PC-3 (cell line): ENCODE results near the gene GLRX5. TPM values are rescaled to one million over a fixed set of nuclear protein-coding genes. Genes with fewer than 3 reads are reported as not detected.

ENCODE experiments used
- ATAC-seq: fragments of 200-7000 bp; cut with Tn5 transposase; 2 replicates; pipeline ENCODE4 v1.9.1; 2020; ENCODE audit warnings: mild to moderate bottlenecking, moderate library complexity
- BruUV-seq: library from RNA; stranded (reverse); fragments of 400-500 nt; replicated peaks from 2 replicates; lab custom pipeline; 2021; lab: Mats Ljungman, UMichigan
- CTCF ChIA-PET: fragments of 300-600 bp; sonication (Branson Sonifier 250); formaldehyde crosslinking; loops from one replicate; lab custom pipeline; 2022; ENCODE audit warnings: antibody characterized with exemption; lab: Charles Lee
- POLR2A ChIA-PET: fragments of 300-600 bp; sonication (Branson Sonifier 250); formaldehyde crosslinking; loops from one replicate; lab custom pipeline; 2022; ENCODE audit warnings: antibody characterized with exemption; ENCODE audit not compliant: unreplicated experiment; lab: Charles Lee
- DNase-seq: peaks from one replicate; pipeline ENCODE4 v3.0.0-alpha.2; 2015
- H2AFZ ChIP-seq: fragments of 300-600 bp; sonication (generic); 2 replicates; pipeline ENCODE4 v1.6.0; 2016; ENCODE audit warnings: antibody characterized with exemption, low read length
- H3F3A ChIP-seq: fragments of 300-600 bp; sonication (generic); one replicate; pipeline ENCODE4 v1.6.0; 2017; ENCODE audit warnings: antibody characterized with exemption, low read length, control low read depth, mild to moderate bottlenecking; ENCODE audit not compliant: unreplicated experiment
- H3K27ac ChIP-seq: fragments of 300-600 bp; sonication (generic); 2 replicates; pipeline ENCODE4 v1.5.1; 2016; ENCODE audit warnings: mild to moderate bottlenecking, low read length
- H3K27me3 ChIP-seq: fragments of 300-600 bp; sonication (generic); 2 replicates; pipeline ENCODE4 v1.6.1; 2016; ENCODE audit warnings: low read length, mixed read lengths
- H3K36me3 ChIP-seq: fragments of 300-600 bp; sonication (generic); 2 replicates; pipeline ENCODE4 v1.6.1; 2016; ENCODE audit warnings: low read depth, mixed run types, low read length, mixed read lengths
- H3K4me1 ChIP-seq: fragments of 300-600 bp; sonication (generic); 2 replicates; pipeline ENCODE4 v1.5.1; 2016; ENCODE audit warnings: low read length; ENCODE audit not compliant: insufficient read depth
- H3K4me2 ChIP-seq: fragments of 300-600 bp; sonication (generic); 2 replicates; pipeline ENCODE4 v1.6.0; 2016; ENCODE audit warnings: low read length
- H3K4me3 ChIP-seq: fragments of 300-600 bp; sonication (generic); 2 replicates; pipeline ENCODE4 v1.5.1; 2016; ENCODE audit warnings: mild to moderate bottlenecking, low read length, mixed read lengths
- H3K79me2 ChIP-seq: fragments of 300-600 bp; sonication (generic); 2 replicates; pipeline ENCODE4 v1.6.1; 2017; ENCODE audit warnings: low read length, mixed read lengths
- H3K9ac ChIP-seq: fragments of 300-600 bp; sonication (generic); 2 replicates; pipeline ENCODE4 v1.6.0; 2016; ENCODE audit warnings: mild to moderate bottlenecking, low read length
- H3K9me2 ChIP-seq: fragments of 300-600 bp; sonication (generic); replicated peaks from 2 replicates; pipeline ENCODE4 v1.6.1; 2016; ENCODE audit warnings: mixed run types, low read length, mixed read lengths
- H3K9me3 ChIP-seq: fragments of 300-600 bp; sonication (generic); 2 replicates; pipeline ENCODE4 v1.6.1; 2016; ENCODE audit warnings: low read length, mixed read lengths
- H4K20me1 ChIP-seq: fragments of 300-600 bp; sonication (generic); 2 replicates; pipeline ENCODE4 v1.6.1; 2016; ENCODE audit warnings: low read length, mixed read lengths
- CTCF ChIP-seq: fragments of 300-600 bp; sonication (generic); conservative IDR thresholded peaks from 2 replicates; pipeline ENCODE4 v1.5.1; 2017; ENCODE audit warnings: antibody characterized with exemption, low read depth, mild to moderate bottlenecking, low read length
- EZH2 ChIP-seq: fragments of 300-600 bp; sonication (generic); IDR thresholded peaks from one replicate; pipeline ENCODE4 v1.6.1; 2017; ENCODE audit warnings: antibody characterized with exemption, mild to moderate bottlenecking, low read length; ENCODE audit not compliant: unreplicated experiment
- EZH2phosphoT487 ChIP-seq: fragments of 300-600 bp; sonication (generic); IDR thresholded peaks from 2 replicates; pipeline ENCODE4 v1.6.1; 2018; ENCODE audit warnings: mild to moderate bottlenecking, antibody characterized with exemption, low read length, borderline replicate concordance
- intact Hi-C: fragments of 100-400 bp; cut with micrococcal nuclease; formaldehyde crosslinking; loops from 2 replicates; pipeline ENCODE4 v1.9.0; 2023
- total RNA-seq: library from RNA; depleted of rRNA; stranded (reverse); fragments of >200 nt; gene quantifications from 2 replicates; pipeline ENCODE4 v1.2.3, GENCODE V29; 2014

The GLRX5 gene
- total RNA-seq, 1 experiment from 2014 or later, result 60.0 TPM

GRCh38 chr14:95562892-95563685 lies 28.2 kb downstream of the GLRX5 start:
- POLR2A ChIA-PET, result no interaction called here
- TF ChIP-seq EZH2 (no peak), EZH2phosphoT487 (no peak), CTCF (no peak)
- Histone ChIP-seq H3K4me2 (no peak overlapping the region), H3K4me3 (no peak overlapping the region), H3K79me2 (no peaks in the 10 kb centered on the region), H3K27me3 (peaks cover 6% of the 10 kb centered on the region; the same call in 1 of the 2 replicates), H3K9me3 (no peaks in the 10 kb centered on the region), H3K4me1 (no peaks in the 10 kb centered on the region), H2AFZ (no peak overlapping the region), H3K36me3 (no peaks in the 10 kb centered on the region), H4K20me1 (no peaks in the 10 kb centered on the region), H3K9ac (no peak overlapping the region), H3K27ac (no peak overlapping the region), H3F3A (no peaks in the 10 kb centered on the region), H3K9me2 (no peaks in the 10 kb centered on the region)
- BruUV-seq, result no TSS peak
- ATAC-seq, result no peak
- CTCF ChIA-PET, result interaction anchor here (0.6 kb wide), 1 partner anchor 28 kb away, joined by 3 read pairs; the partner anchor contains the start of gene GLRX5
- intact Hi-C loops, result loop anchor here (10.0 kb wide), 1 partner anchor 532 kb away; no protein-coding TSS in a partner anchor
- DNase-seq, result no peak

DNA sequence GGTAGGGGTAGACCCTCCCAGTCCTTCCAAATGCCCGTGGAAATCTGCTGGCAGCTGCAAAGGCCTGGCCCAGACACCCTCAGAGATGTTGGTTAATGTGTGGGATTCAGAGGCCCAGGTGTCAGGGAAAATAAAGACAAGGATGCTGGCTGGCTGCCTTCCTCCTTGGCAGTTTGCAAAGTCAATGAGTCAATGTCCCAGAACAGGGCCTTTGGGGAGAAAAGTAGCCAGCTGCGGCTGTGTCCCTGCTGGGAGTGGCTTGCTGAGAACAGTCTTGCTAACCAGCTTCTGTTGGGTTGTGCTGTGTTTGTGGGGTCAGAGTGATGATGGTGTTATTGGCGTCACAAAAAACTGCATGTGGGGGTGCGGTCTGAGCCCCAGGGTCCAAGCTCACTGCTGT lies 29.2 kb downstream of the GLRX5 start:
- Histone ChIP-seq H3K4me2 (no peak overlapping the region), H3F3A (no peaks in the 10 kb centered on the region), H3K4me1 (no peaks in the 10 kb centered on the region), H3K9ac (no peak overlapping the region), H3K36me3 (no peaks in the 10 kb centered on the region), H3K79me2 (no peaks in the 10 kb centered on the region), H3K27ac (no peak overlapping the region), H3K4me3 (no peak overlapping the region), H3K9me3 (no peaks in the 10 kb centered on the region), H2AFZ (no peak overlapping the region), H3K9me2 (no peaks in the 10 kb centered on the region), H3K27me3 (peaks cover 15% of the 10 kb centered on the region), H4K20me1 (no peaks in the 10 kb centered on the region)
- no TSS peak for BruUV-seq
- DNase-seq, result no peak
- ATAC-seq, result no peak
- intact Hi-C loops, result loop anchor here (10.0 kb wide), 1 partner anchor 531 kb away; no protein-coding TSS in a partner anchor
- no peak for TF ChIP-seq EZH2
- no peak for TF ChIP-seq EZH2phosphoT487
- TF ChIP-seq CTCF, result no peak
- ChIA-PET POLR2A (no interaction called here), CTCF (interaction anchor here (0.6 kb wide), 1 partner anchor 12 kb away, joined by 3 read pairs; no protein-coding TSS in a partner anchor)

GRCh38 chr14:95569440-95569839 lies 34.6 kb downstream of the GLRX5 start:
- H3K9me2 ChIP-seq, result no peaks in the 10 kb centered on the region
- H3K79me2 ChIP-seq, result no peaks in the 10 kb centered on the region
- TF ChIP-seq EZH2phosphoT487 (no peak), CTCF (no peak), EZH2 (no peak)
- H3K9me3 ChIP-seq, result no peaks in the 10 kb centered on the region
- H4K20me1 ChIP-seq, result no peaks in the 10 kb centered on the region
- no TSS peak for BruUV-seq
- ChIA-PET CTCF (no interaction called here), POLR2A (no interaction called here)
- H3F3A ChIP-seq, result no peaks in the 10 kb centered on the region
- no peak overlapping the region for H3K4me3 ChIP-seq
- intact Hi-C loops, result loop anchor here (10.0 kb wide), 1 partner anchor 525 kb away; no protein-coding TSS in a partner anchor
- DNase-seq, result no peak
- H3K4me1 ChIP-seq, result no peaks in the 10 kb centered on the region
- no peak overlapping the region for H3K27ac ChIP-seq
- peaks cover 30% of the 10 kb centered on the region for H3K27me3 ChIP-seq
- no peak overlapping the region for H3K9ac ChIP-seq
- no peak overlapping the region for H3K4me2 ChIP-seq
- ATAC-seq, result no peak
- no peaks in the 10 kb centered on the region for H3K36me3 ChIP-seq
- H2AFZ ChIP-seq, result no peak overlapping the region
